GM12878 (cell line): Measurements from ENCODE around the gene C1orf53. TPM values are rescaled to one million over a fixed set of nuclear protein-coding genes. Genes with fewer than 3 reads are reported as not detected.

ENCODE experiments used
- ATAC-seq: fragments of 200-7000 bp; cut with Tn5 transposase; 3 replicates; pipeline ENCODE4 v1.9.1; 2020; ENCODE audit warnings: mild to moderate bottlenecking, moderate library complexity
- BruUV-seq: library from RNA; stranded (reverse); fragments of 400-500 nt; replicated peaks from 2 replicates; lab custom pipeline; 2021; lab: Mats Ljungman, UMichigan
- CTCF ChIA-PET: fragments of 300-600 bp; sonication (Branson Sonifier 250); formaldehyde crosslinking; extraction: SDS; loops from one replicate; lab custom pipeline; 2021; ENCODE audit warnings: inconsistent platforms; lab: Yijun Ruan, JAX
- POLR2A ChIA-PET: fragments of 350-600 bp; formaldehyde crosslinking; extraction: SDS; loops from one replicate; lab custom pipeline; 2021; ENCODE audit warnings: inconsistent platforms; lab: Charles Lee
- RAD21 ChIA-PET: fragments of 300-600 bp; sonication (Branson Sonifier 250); formaldehyde crosslinking; loops from one replicate; lab custom pipeline; 2023; ENCODE audit warnings: antibody characterized with exemption; ENCODE audit not compliant: unreplicated experiment; lab: Charles Lee
- SMC1A ChIA-PET: fragments of 300-600 bp; sonication (Branson Sonifier 250); formaldehyde crosslinking; loops from one replicate; lab custom pipeline; 2023; ENCODE audit not compliant: unreplicated experiment, uncharacterized antibody; lab: Charles Lee
- DNase-seq: peaks from one replicate; pipeline ENCODE4 v3.0.0-alpha.2; 2011; ENCODE audit warnings: low read depth, low spot score
- FAIRE-seq: peaks from 3 replicates; lab custom pipeline; 2011; peaks lifted over from hg19 to GRCh38; lab: Jason Lieb, UNC
- H2AFZ ChIP-seq: 2 replicates; pipeline ENCODE4 v1.6.0; 2011; ENCODE audit warnings: low read depth, low read length, control low read depth; ENCODE audit not compliant: control insufficient read depth
- H3K27ac ChIP-seq: 2 replicates; pipeline ENCODE4 v1.5.1; 2011; ENCODE audit warnings: control low read depth; ENCODE audit not compliant: control insufficient read depth, insufficient read depth
- H3K27me3 ChIP-seq, 2 experiments: replicated peaks in 1 of 2; 2 replicates each; pipeline versions ENCODE4 v1.6.0 to v1.6.1; 2011; ENCODE audit warnings: low read length in 1 of 2; ENCODE audit not compliant: control insufficient read depth in 2 of 2, insufficient read depth in 2 of 2
- H3K36me3 ChIP-seq, 2 experiments: 2 replicates each; pipeline ENCODE4 v1.5.1; 2011; ENCODE audit warnings: low read length in 1 of 2; ENCODE audit not compliant: control insufficient read depth in 2 of 2, insufficient read depth in 2 of 2
- H3K4me1 ChIP-seq: 2 replicates; pipeline ENCODE4 v1.6.1; 2011; ENCODE audit warnings: mild to moderate bottlenecking, low read length, moderate library complexity, mixed read lengths; ENCODE audit not compliant: control insufficient read depth, insufficient read depth
- H3K4me2 ChIP-seq: 2 replicates; pipeline ENCODE4 v1.6.0; 2011; ENCODE audit warnings: control low read depth; ENCODE audit not compliant: control insufficient read depth, insufficient read depth
- H3K4me3 ChIP-seq: fragments of 200-600 bp; sonication (generic); 2 replicates; pipeline ENCODE4 v1.5.1; 2016
- H3K79me2 ChIP-seq: 2 replicates; pipeline ENCODE4 v1.6.0; 2011; ENCODE audit warnings: low read length; ENCODE audit not compliant: control insufficient read depth, insufficient read depth
- H3K9ac ChIP-seq: 2 replicates; pipeline ENCODE4 v1.8.0; 2011; ENCODE audit warnings: low read length, control low read depth, mixed read lengths; ENCODE audit not compliant: control insufficient read depth, insufficient read depth
- H3K9me3 ChIP-seq: replicated peaks from 3 replicates; pipeline ENCODE4 v1.5.1; 2011; ENCODE audit warnings: mild to moderate bottlenecking, low read length; ENCODE audit not compliant: control insufficient read depth, insufficient read depth
- H4K20me1 ChIP-seq: 2 replicates; pipeline ENCODE4 v1.6.0; 2011; ENCODE audit not compliant: control insufficient read depth, insufficient read depth
- CHD1 ChIP-seq: IDR thresholded peaks from 2 replicates; pipeline ENCODE4 v1.6.1; 2012; ENCODE audit warnings: low read depth, low read length, improper control_type of control experiment
- JUNB ChIP-seq: IDR thresholded peaks from 2 replicates; pipeline ENCODE4 v1.6.1; 2016; ENCODE audit warnings: antibody characterized with exemption, mild to moderate bottlenecking
- JUND ChIP-seq: IDR thresholded peaks from 2 replicates; pipeline ENCODE4 v1.6.1; 2012; ENCODE audit warnings: low read depth, mild to moderate bottlenecking, low read length, improper control_type of control experiment, moderate library complexity
- PAX5 ChIP-seq: IDR thresholded peaks from 2 replicates; pipeline ENCODE4 v1.6.1; 2011; ENCODE audit warnings: low read depth, low read length, borderline replicate concordance
- WGBS: methylation state at CpG from one replicate; pipeline ENCODE4 v1.1.6; 2016; ENCODE audit warnings: low lambda C conversion rate; ENCODE audit not compliant: insufficient replicate concordance, insufficient coverage; ENCODE audit errors: missing lambda C conversion rate; 5-methylcytosine and 5-hydroxymethylcytosine counted together
- in situ Hi-C: fragments of 300-500 bp; cut with MboI; formaldehyde crosslinking; loops from 9 replicates; pipeline ENCODE4 v1.14.3; 2018; ENCODE audit warnings: mixed read lengths
- intact Hi-C: fragments of 100-400 bp; cut with micrococcal nuclease; formaldehyde crosslinking; loops from one replicate; pipeline ENCODE4 v1.14.2; 2022; ENCODE audit not compliant: unreplicated experiment
- polyA plus RNA-seq, 11 experiments: library from polyadenylated mRNA; depleted of rRNA in 4 of 11; unstranded in 6 of 11; stranded (reverse) in 5 of 11; fragments of >200 nt; fragmentation: Nextera tagmentation in 4 of 11; fragmentation: Illumina TruSeq in 1 of 11; extraction: Ambion mirVana in 4 of 11; extraction: Trizol in 1 of 11; gene quantifications; 1 replicate in 1 of 11; 2 replicates in 10 of 11; pipeline versions ENCODE4 v1.2.1 to v1.2.3, GENCODE V29; 2011 to 2016; ENCODE audit warnings: inconsistent platforms in 2 of 11, missing spikeins in 2 of 11, low read depth in 1 of 11
- total RNA-seq, 4 experiments: library from RNA; depleted of rRNA in 3 of 4; stranded (reverse); fragments of >200 nt in 3 of 4; fragmentation: Illumina TruSeq in 1 of 4; extraction: Trizol in 1 of 4; gene quantifications; 2 replicates each; pipeline versions ENCODE4 v1.2.1 to v1.2.3, GENCODE V29; 2013 to 2021
- TF ChIP-seq, protein P1 (sequence below): IDR thresholded peaks from 2 replicates; pipeline ENCODE4 v1.6.1; 2011; ENCODE audit warnings: borderline replicate concordance, low read depth, mild to moderate bottlenecking, moderate library complexity, mixed read lengths, low read length; ENCODE audit not compliant: insufficient read depth; ENCODE audit errors: extremely low read length

The C1orf53 gene
- total and polyA plus RNA-seq, 10 of the 15 experiments (the other 5 are each of a cell fraction or from before 2014, with no cell fraction given): 0.31 to 5.4 (median 0.59) TPM

- ChIA-PET SMC1A (interaction anchor here (0.6 kb wide), 1 partner anchor 358 kb away, joined by 3 read pairs; no protein-coding TSS in a partner anchor), RAD21 (no interaction called here), CTCF (interaction anchor here (0.7 kb wide), 1 partner anchor 250 kb away, joined by 3 read pairs; no protein-coding TSS in a partner anchor), POLR2A (interaction anchor here (0.7 kb wide), 1 partner anchor 1583 kb away, joined by 5 read pairs; no protein-coding TSS in a partner anchor)
- no peaks in the 10 kb centered on the region for H3K9me3 ChIP-seq
- no peak for FAIRE-seq
- 45% methylated on average over 2 of the region's 2 CpGs for WGBS
- no peaks in the 10 kb centered on the region for H3K4me1 ChIP-seq
- intact Hi-C loops: no loop called here
- no peaks in the 10 kb centered on the region for H3K36me3 ChIP-seq
- H3K79me2 ChIP-seq: no peaks in the 10 kb centered on the region
- no peak overlapping the region for H3K4me2 ChIP-seq
- H2AFZ ChIP-seq: no peak overlapping the region
- no peak for DNase-seq
- H4K20me1 ChIP-seq: no peaks in the 10 kb centered on the region
- in situ Hi-C loops: loop anchor here (10.0 kb wide), 2 partner anchors 171 to 251 kb away; no protein-coding TSS in a partner anchor
- H3K27ac ChIP-seq: no peak overlapping the region
- no TSS peak for BruUV-seq
- H3K9ac ChIP-seq: no peak overlapping the region
- TF ChIP-seq PAX5: no peak
- TF ChIP-seq, protein P1, sequence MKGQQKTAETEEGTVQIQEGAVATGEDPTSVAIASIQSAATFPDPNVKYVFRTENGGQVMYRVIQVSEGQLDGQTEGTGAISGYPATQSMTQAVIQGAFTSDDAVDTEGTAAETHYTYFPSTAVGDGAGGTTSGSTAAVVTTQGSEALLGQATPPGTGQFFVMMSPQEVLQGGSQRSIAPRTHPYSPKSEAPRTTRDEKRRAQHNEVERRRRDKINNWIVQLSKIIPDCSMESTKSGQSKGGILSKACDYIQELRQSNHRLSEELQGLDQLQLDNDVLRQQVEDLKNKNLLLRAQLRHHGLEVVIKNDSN: no peak
- TF ChIP-seq CHD1: no peak
- no peak for TF ChIP-seq JUND
- no peak for TF ChIP-seq JUNB
- ATAC-seq: no peak
- H3K4me3 ChIP-seq: no peak overlapping the region
- no peaks in the 10 kb centered on the region for H3K27me3 ChIP-seq
Observed at GRCh38 chr1:197865809-197866208, 36.6 kb upstream of the C1orf53 start.
